GM20431 (cell line): ENCODE results near the gene ITCH.
"Not testable (repeated sequence)": the region's sequence is repeated elsewhere in the genome, so short reads cannot be mapped to it uniquely, and the experiment has no call there.

Experiments
- in situ Hi-C: fragments of 300-500 bp; cut with MseI, MboI; formaldehyde crosslinking; loops from one replicate; pipeline ENCODE4 v1.15.0; 2020; ENCODE audit warnings: low sequenced_read_pairs; ENCODE audit not compliant: unreplicated experiment

Gene ITCH

GRCh38 chr20:34445177-34446065 is 82.3 kb downstream of the ITCH start:
- in situ Hi-C loops, result no loop called here

GRCh38 chr20:34448517-34448916 is 85.4 kb downstream of the ITCH start:
- in situ Hi-C loops, result no loop called here

- in situ Hi-C loops, result no loop called here
Observed at GRCh38 chr20:34449674-34450592, 86.9 kb downstream of the ITCH start.

- in situ Hi-C loops, result no loop called here
Observed at GRCh38 chr20:34452281-34452982, 89.4 kb downstream of the ITCH start.

- in situ Hi-C loops, result no loop called here
Observed at GRCh38 chr20:34458631-34459030, 95.6 kb downstream of the ITCH start.

- in situ Hi-C loops, result no loop called here
Observed at GRCh38 chr20:34459209-34459897, 96.3 kb downstream of the ITCH start.

- in situ Hi-C loops, result no loop called here
Observed at GRCh38 chr20:34461779-34462087, 98.7 kb downstream of the ITCH start.

GRCh38 chr20:34468951-34469350 is 105.9 kb downstream of the ITCH start:
- in situ Hi-C loops, result no loop called here

- in situ Hi-C loops, result no loop called here
Observed at GRCh38 chr20:34472246-34472925, 109.3 kb downstream of the ITCH start.

- in situ Hi-C loops, result no loop called here
Observed at GRCh38 chr20:34473262-34473883, 110.3 kb downstream of the ITCH start.

- in situ Hi-C loops, result no loop called here
Observed at GRCh38 chr20:34475979-34476736, 113.1 kb downstream of the ITCH start.

GRCh38 chr20:34479627-34480026 is 116.6 kb downstream of the ITCH start:
- in situ Hi-C loops, result no loop called here

GRCh38 chr20:34482154-34482553 is 119.1 kb downstream of the ITCH start:
- in situ Hi-C loops, result not testable (repeated sequence)

- in situ Hi-C loops, result not testable (repeated sequence)
Observed at GRCh38 chr20:34483585-34484220, 120.6 kb downstream of the ITCH start.

- in situ Hi-C loops, result no loop called here
Observed at GRCh38 chr20:34485068-34485634, 122.1 kb downstream of the ITCH start.

- in situ Hi-C loops, result no loop called here
Observed at GRCh38 chr20:34491226-34491931, 128.3 kb downstream of the ITCH start.
